ENCODE data around the gene CACNA2D1.

CACNA2D1 gene

DNA sequence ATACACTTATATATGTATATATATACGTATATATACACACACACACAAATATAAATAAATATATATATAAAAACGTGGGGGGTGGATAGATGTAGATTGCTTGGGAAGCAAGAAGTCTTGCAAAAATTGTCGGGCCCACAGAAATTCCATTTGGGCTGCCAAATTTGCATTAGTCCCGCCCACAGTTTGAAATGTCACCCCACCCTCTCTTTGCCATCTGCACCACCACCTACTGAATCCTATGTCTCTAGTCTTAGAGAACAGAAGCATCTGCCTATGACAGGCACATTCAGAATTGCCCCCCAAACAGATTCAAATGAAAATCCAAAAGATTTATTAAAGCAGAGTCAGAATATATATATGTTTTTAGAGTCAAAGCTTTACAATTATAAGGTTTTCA, 25.6 kb upstream of the CACNA2D1 start:
- Histone ChIP-seq H3K4me3 (ENCODE audit: low read depth, low read length) (no peak overlapping the region), H3K4me1 (no peaks in the 10 kb centered on the region), H3K27me3 (no peaks in the 10 kb centered on the region), H3K36me3 (no peaks in the 10 kb centered on the region), H3K9me3 (no peaks in the 10 kb centered on the region)
- DNase-seq, result no peak
- TF ChIP-seq, protein P1, sequence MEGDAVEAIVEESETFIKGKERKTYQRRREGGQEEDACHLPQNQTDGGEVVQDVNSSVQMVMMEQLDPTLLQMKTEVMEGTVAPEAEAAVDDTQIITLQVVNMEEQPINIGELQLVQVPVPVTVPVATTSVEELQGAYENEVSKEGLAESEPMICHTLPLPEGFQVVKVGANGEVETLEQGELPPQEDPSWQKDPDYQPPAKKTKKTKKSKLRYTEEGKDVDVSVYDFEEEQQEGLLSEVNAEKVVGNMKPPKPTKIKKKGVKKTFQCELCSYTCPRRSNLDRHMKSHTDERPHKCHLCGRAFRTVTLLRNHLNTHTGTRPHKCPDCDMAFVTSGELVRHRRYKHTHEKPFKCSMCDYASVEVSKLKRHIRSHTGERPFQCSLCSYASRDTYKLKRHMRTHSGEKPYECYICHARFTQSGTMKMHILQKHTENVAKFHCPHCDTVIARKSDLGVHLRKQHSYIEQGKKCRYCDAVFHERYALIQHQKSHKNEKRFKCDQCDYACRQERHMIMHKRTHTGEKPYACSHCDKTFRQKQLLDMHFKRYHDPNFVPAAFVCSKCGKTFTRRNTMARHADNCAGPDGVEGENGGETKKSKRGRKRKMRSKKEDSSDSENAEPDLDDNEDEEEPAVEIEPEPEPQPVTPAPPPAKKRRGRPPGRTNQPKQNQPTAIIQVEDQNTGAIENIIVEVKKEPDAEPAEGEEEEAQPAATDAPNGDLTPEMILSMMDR (IDR thresholded peaks at IDR 0.05; ENCODE audit: low read depth, low read length), result no peak

DNA sequence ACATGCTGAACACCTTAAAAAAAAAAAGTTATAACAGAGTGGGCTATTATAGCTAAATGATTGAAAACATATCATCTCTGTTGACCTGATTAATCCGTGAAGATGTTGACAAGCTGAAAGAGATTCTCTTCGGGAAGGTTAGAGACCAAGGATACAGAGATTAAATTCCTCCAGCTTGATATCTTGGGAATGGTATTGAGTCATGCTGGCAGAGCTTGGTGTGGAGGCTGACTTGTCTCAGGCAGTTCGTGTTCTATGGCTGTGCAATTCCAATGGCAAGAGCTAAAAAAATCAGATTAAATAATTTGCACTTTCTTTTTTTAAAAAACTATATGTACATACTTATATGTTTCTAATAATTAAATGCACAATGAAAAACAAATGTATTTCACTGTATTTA, 24.9 kb upstream of the CACNA2D1 start:
- TF ChIP-seq, protein P1 (IDR thresholded peaks at IDR 0.05; ENCODE audit: low read depth, low read length), result no peak
- Histone ChIP-seq H3K4me3 (ENCODE audit: low read depth, low read length) (no peak overlapping the region), H3K9me3 (no peaks in the 10 kb centered on the region), H3K27me3 (no peaks in the 10 kb centered on the region), H3K36me3 (no peaks in the 10 kb centered on the region), H3K4me1 (no peaks in the 10 kb centered on the region)
- DNase-seq, result no peak

DNA sequence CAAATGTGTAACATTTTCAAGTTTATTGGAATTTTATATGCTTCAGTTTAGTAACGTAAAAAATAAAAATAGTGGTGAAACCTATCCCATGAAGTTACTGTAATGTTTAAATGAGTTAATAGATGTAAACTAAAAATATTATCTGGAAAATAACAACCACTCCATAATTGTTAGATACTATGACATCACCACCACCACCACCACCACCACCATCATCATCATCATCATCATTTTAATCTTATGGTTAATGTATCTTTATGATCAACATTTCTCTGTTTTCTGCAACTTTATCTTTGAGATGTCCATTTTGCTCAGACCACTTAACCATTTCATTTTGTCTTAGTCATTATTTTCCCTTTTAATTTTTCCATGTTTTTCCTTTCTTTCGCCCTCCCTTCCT, 23.4 kb upstream of the CACNA2D1 start:
- Histone ChIP-seq H3K27me3 (no peaks in the 10 kb centered on the region), H3K9me3 (no peaks in the 10 kb centered on the region), H3K4me3 (ENCODE audit: low read depth, low read length) (no peak overlapping the region), H3K4me1 (no peaks in the 10 kb centered on the region), H3K36me3 (no peaks in the 10 kb centered on the region)
- TF ChIP-seq, protein P1 (IDR thresholded peaks at IDR 0.05; ENCODE audit: low read depth, low read length), result no peak
- no peak for DNase-seq

DNA sequence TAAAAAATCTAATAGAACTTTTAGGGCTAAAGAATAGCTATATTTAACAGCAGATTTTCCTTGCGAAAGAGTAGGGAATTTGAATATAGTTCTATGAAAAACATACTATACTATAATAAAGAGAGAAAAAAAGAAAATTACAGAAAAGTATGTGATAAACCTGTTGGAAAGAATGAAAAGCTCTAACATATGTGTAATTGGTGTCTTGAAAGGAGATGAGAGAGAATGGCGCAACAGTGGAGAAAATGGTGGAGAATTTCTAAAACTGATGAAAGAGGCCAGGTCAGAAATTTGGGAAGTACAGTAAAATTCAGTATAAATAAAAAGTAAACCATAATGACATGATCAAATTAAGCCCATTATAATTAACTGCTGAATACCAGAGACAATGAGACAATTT, 20.8 kb upstream of the CACNA2D1 start:
- Histone ChIP-seq H3K36me3 (no peaks in the 10 kb centered on the region), H3K4me3 (ENCODE audit: low read depth, low read length) (no peak overlapping the region), H3K9me3 (no peaks in the 10 kb centered on the region), H3K27me3 (no peaks in the 10 kb centered on the region), H3K4me1 (no peaks in the 10 kb centered on the region)
- TF ChIP-seq, protein P1 (IDR thresholded peaks at IDR 0.05; ENCODE audit: low read depth, low read length), result no peak
- DNase-seq, result no peak

DNA sequence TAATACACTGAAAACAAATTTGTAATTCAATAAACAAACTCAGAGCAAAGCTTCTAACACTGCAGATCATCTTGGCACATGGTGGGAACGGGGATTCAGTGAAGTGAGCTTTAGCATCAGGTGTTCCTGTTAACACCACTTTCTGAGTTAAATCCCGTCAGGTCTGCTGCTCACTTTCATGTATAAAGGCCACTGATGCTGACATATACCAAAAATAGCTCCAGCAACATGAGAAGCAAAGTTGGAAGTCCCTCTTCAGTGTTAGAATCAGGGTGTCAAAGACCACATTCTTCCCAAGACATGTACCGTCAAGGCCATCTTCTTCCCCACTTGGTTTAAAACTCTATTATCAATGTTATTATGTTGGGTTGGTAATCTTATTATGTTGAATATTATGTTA, 11.7 kb upstream of the CACNA2D1 start:
- DNase-seq, result no peak
- no peak overlapping the region for H3K4me3 ChIP-seq (ENCODE audit: low read depth, low read length)
- TF ChIP-seq, protein P1 (IDR thresholded peaks at IDR 0.05; ENCODE audit: low read depth, low read length), result no peak

DNA sequence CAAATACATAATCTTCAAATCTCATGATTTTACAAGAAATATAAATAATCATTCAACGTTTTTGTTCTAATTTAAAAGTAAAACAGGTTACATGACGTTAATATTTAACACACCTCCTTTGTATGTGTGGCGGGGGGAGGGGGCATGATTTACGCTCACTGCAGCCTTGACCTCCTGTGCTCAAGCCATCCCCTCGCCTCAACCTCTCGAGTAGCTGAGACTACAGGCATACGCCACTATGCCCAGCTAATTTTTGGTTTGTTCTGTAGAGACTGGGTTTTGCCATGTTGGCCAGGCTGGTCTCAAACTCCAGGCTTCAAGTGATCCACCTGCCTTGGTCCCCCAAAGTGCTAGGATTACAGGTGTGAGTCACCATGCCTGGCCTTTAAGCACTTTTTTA, 7.2 kb upstream of the CACNA2D1 start:
- Histone ChIP-seq H3K27me3 (no peaks in the 10 kb centered on the region), H3K4me3 (ENCODE audit: low read depth, low read length) (no peak overlapping the region), H3K36me3 (no peaks in the 10 kb centered on the region), H3K4me1 (no peaks in the 10 kb centered on the region), H3K9me3 (no peaks in the 10 kb centered on the region)
- TF ChIP-seq, protein P1 (IDR thresholded peaks at IDR 0.05; ENCODE audit: low read depth, low read length), result no peak
- no peak for DNase-seq

More for the DNA sequence above, 11.7 kb upstream of the CACNA2D1 start:
- no peaks in the 10 kb centered on the region for H3K36me3 ChIP-seq
- H3K9me3 ChIP-seq, result no peaks in the 10 kb centered on the region
- no peaks in the 10 kb centered on the region for H3K27me3 ChIP-seq
- H3K4me1 ChIP-seq, result no peaks in the 10 kb centered on the region
